ENCODE results near the gene HSD17B1. TPM values are rescaled to one million over a fixed set of nuclear protein-coding genes. Genes with fewer than 3 reads are reported as not detected.

Gene HSD17B1
- total and polyA plus RNA-seq, 2 of the 13 experiments (the other 11 are each of a cell fraction or from before 2014, with no cell fraction given): 0.54 to 0.93 TPM

DNA sequence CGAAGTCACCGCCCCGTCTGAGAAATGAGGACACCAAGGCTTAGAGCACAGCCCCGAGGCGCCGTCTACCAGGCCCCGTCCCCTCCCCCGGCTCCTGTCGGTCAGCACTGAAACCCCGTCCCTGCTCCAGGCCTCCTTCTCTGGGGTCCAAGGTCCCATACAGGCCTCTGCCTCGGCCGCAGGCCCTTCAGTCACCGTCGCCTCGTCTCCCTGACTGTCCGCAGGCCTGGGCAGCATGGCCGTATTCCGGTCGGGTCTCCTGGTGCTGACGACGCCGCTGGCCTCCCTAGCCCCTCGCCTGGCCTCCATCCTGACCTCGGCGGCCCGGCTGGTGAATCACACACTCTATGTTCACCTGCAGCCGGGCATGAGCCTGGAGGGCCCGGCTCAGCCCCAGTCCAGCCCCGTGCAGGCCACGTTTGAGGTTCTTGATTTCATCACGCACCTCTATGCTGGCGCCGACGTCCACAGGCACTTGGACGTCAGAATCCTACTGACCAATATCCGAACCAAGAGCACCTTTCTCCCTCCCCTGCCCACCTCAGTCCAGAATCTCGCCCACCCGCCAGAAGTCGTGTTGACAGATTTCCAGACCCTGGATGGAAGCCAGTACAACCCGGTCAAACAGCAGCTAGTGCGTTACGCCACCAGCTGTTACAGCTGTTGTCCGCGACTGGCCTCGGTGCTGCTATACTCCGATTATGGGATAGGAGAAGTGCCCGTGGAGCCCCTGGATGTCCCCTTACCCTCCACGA is 9.8 kb downstream of the HSD17B1 start (continued):
- peak in 1 of 2 experiments; percentile 80; a peak in 2 of 4 replicates for TF ChIP-seq ATF4 (CRISPR knock-in tag; IDR thresholded peaks at IDR 0.05)
- TF ChIP-seq HNRNPK (IDR thresholded peaks at IDR 0.05; ENCODE audit: low read depth, low read length, poor library complexity, severe bottlenecking): no peak
- TF ChIP-seq MXD3 (CRISPR knock-in tag; IDR thresholded peaks at IDR 0.05): peak; percentile 57; the same call in 1 of the 2 replicates
- no peak; the same call in 1 of the 2 replicates for TF ChIP-seq ZNF543 (CRISPR knock-in tag; IDR thresholded peaks at IDR 0.05)
- TF ChIP-seq HHEX (CRISPR knock-in tag; IDR thresholded peaks at IDR 0.05): no peak
- TF ChIP-seq E2F1 (CRISPR knock-in tag; IDR thresholded peaks at IDR 0.05): no peak
- no peak for TF ChIP-seq GABPA (IDR thresholded peaks at IDR 0.05; ENCODE audit: low read depth, low read length)
- TF ChIP-seq GABPA (CRISPR knock-in tag; IDR thresholded peaks at IDR 0.05; ENCODE audit: low read depth): no peak; the same call in 1 of the 2 replicates
- TF ChIP-seq MAZ (IDR thresholded peaks at IDR 0.05; ENCODE audit: borderline replicate concordance, low read depth, low read length): no peak
- 0 out of 2 replicates have a peak, but pooled peaks have one; percentile 15 for TF ChIP-seq MAZ (CRISPR knock-in tag; IDR thresholded peaks at IDR 0.05; ENCODE audit: low read depth)
- peak; percentile 87 for TF ChIP-seq POGK (CRISPR knock-in tag; conservative IDR thresholded peaks at IDR 0.05)
- TF ChIP-seq ZNF775 (CRISPR knock-in tag; IDR thresholded peaks at IDR 0.05; ENCODE audit: borderline replicate concordance): peak; percentile 83
- TF ChIP-seq, protein P1, sequence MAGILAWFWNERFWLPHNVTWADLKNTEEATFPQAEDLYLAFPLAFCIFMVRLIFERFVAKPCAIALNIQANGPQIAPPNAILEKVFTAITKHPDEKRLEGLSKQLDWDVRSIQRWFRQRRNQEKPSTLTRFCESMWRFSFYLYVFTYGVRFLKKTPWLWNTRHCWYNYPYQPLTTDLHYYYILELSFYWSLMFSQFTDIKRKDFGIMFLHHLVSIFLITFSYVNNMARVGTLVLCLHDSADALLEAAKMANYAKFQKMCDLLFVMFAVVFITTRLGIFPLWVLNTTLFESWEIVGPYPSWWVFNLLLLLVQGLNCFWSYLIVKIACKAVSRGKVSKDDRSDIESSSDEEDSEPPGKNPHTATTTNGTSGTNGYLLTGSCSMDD (CRISPR knock-in tag; IDR thresholded peaks at IDR 0.05): peak; percentile 69; the same call in 1 of the 2 replicates
- peak; percentile 41; the same call in 1 of the 2 replicates for TF ChIP-seq PREB (CRISPR knock-in tag; IDR thresholded peaks at IDR 0.05)
- peak; percentile 47; the same call in 1 of the 2 replicates for TF ChIP-seq FOXK1 (CRISPR knock-in tag; IDR thresholded peaks at IDR 0.05; ENCODE audit: borderline replicate concordance, low read depth)
- TF ChIP-seq, protein P2, sequence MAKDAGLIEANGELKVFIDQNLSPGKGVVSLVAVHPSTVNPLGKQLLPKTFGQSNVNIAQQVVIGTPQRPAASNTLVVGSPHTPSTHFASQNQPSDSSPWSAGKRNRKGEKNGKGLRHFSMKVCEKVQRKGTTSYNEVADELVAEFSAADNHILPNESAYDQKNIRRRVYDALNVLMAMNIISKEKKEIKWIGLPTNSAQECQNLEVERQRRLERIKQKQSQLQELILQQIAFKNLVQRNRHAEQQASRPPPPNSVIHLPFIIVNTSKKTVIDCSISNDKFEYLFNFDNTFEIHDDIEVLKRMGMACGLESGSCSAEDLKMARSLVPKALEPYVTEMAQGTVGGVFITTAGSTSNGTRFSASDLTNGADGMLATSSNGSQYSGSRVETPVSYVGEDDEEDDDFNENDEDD (CRISPR knock-in tag; IDR thresholded peaks at IDR 0.05; ENCODE audit: borderline replicate concordance): peak; percentile 11; the same call in 1 of the 2 replicates
- TF ChIP-seq ZNF615 (CRISPR knock-in tag; IDR thresholded peaks at IDR 0.05; ENCODE audit: borderline replicate concordance): peak; percentile 81; the same call in 1 of the 2 replicates
- no peak for TF ChIP-seq ZFP41 (CRISPR knock-in tag; IDR thresholded peaks at IDR 0.05; ENCODE audit: borderline replicate concordance)
